Activated naive CD8-positive, alpha-beta T cell (primary cell): ENCODE measurements around the gene GPR33.
"Not testable (repeated sequence)": the region's sequence is repeated elsewhere in the genome, so short reads cannot be mapped to it uniquely, and the experiment has no call there.

Experiments
- H3K27ac Mint-ChIP-seq: one replicate; pipeline ENCODE4 v1.8.0; 2021; ENCODE audit warnings: mixed read lengths
- H3K27me3 Mint-ChIP-seq: one replicate; pipeline ENCODE4 v1.8.0; 2021; ENCODE audit warnings: mixed read lengths
- H3K36me3 Mint-ChIP-seq: one replicate; pipeline ENCODE4 v1.8.0; 2021; ENCODE audit warnings: mixed read lengths
- H3K4me1 Mint-ChIP-seq: one replicate; pipeline ENCODE4 v1.8.0; 2021; ENCODE audit warnings: low read depth, mixed read lengths
- H3K4me3 Mint-ChIP-seq: one replicate; pipeline ENCODE4 v1.8.0; 2021; ENCODE audit warnings: mild to moderate bottlenecking, mixed read lengths
- H3K9me3 Mint-ChIP-seq: one replicate; pipeline ENCODE4 v1.8.0; 2021; ENCODE audit warnings: low read depth, mixed read lengths

Gene GPR33

GRCh38 chr14:31441273-31442111 is 46.3 kb downstream of the GPR33 start:
- H3K27ac Mint-ChIP-seq, result no peak overlapping the region
- H3K4me3 Mint-ChIP-seq, result no peak overlapping the region
- no peaks in the 10 kb centered on the region for H3K27me3 Mint-ChIP-seq
- H3K36me3 Mint-ChIP-seq, result peaks cover 15% of the 10 kb centered on the region
- no peaks in the 10 kb centered on the region for H3K9me3 Mint-ChIP-seq
- H3K4me1 Mint-ChIP-seq, result no peaks in the 10 kb centered on the region

DNA sequence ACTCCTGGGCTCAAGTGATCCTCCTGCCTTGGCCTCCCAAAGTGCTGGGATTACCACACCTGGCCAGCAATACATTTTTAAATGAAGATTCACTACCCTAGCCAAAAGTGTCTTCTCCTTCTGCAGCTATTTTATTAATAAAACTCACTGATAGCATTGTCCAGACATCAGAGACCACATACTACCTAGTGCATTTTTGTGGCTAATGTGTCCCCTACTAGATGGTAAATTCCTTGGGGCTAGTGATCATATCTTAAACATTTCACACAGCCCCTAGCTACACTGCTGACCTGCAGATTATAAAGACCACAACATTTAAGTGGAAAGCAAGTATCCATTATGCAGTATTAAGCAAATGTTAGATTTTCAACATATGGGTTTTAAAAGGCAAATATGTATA is 47.6 kb downstream of the GPR33 start:
- Mint-ChIP-seq H3K4me1 (no peaks in the 10 kb centered on the region), H3K4me3 (no peak overlapping the region), H3K27ac (no peak overlapping the region), H3K27me3 (no peaks in the 10 kb centered on the region), H3K36me3 (peaks cover 9% of the 10 kb centered on the region), H3K9me3 (no peaks in the 10 kb centered on the region)

DNA sequence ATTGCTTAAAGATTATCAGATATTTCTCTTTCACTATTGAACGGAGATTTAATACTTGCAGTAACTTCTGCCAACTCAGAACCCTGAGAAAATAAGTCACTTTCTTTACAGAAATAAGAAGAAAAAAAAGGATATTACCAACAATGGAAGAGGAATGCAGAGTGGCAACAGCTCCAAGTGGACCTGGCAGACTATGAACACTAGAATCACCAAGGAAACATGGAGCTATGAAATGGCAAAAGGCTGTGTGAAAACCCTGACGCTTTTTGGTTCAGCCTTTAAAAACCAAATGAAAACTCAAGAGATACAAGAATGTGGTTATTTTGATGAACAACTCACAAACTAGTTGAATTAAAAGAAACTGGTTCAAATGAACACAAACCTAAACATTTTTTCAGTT is 48.3 kb downstream of the GPR33 start:
- no peak overlapping the region for H3K4me3 Mint-ChIP-seq
- no peaks in the 10 kb centered on the region for H3K4me1 Mint-ChIP-seq
- no peaks in the 10 kb centered on the region for H3K27me3 Mint-ChIP-seq
- no peaks in the 10 kb centered on the region for H3K9me3 Mint-ChIP-seq
- H3K27ac Mint-ChIP-seq, result no peak overlapping the region
- H3K36me3 Mint-ChIP-seq, result peaks cover 9% of the 10 kb centered on the region

DNA sequence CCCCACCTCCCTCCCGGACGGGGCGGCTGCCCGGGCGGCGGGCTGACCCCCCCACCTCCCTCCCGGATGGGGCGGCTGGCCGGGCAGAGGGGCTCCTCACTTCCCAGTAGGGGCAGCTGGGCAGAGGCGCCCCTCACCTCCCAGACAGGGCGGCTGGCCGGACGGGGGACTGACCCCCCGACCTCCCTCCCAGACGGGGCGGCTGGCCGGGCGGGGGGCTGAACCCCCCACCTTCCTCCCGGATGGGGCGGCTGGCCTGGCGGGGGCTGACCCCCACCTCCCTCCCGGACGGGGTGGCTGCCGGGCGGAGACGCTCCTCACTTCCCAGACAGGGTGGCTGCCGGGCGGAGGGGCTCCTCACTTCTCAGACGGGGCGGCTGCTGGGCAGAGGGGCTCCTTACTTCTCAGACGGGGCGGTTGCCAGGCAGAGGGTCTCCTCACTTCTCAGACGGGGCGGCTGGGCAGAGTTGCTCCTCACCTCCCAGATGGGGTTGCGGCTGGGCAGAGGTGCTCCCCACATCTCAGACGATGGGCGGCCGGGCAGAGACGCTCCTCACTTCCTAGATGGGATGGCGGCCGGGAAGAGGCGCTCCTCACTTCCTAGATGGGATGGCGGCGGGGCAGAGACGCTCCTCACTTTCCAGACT is 50.7 kb downstream of the GPR33 start:
- not testable (repeated sequence) for H3K27me3 Mint-ChIP-seq, H3K36me3 Mint-ChIP-seq, H3K4me3 Mint-ChIP-seq, H3K4me1 Mint-ChIP-seq, H3K9me3 Mint-ChIP-seq, H3K27ac Mint-ChIP-seq

- H3K4me3 Mint-ChIP-seq, result no peak overlapping the region
- H3K4me1 Mint-ChIP-seq, result peaks cover 3% of the 10 kb centered on the region
- no peaks in the 10 kb centered on the region for H3K9me3 Mint-ChIP-seq
- H3K27ac Mint-ChIP-seq, result no peak overlapping the region
- no peaks in the 10 kb centered on the region for H3K27me3 Mint-ChIP-seq
- H3K36me3 Mint-ChIP-seq, result peaks cover 11% of the 10 kb centered on the region
Measured at GRCh38 chr14:31435276-31435675, 52.6 kb downstream of the GPR33 start.
